Eye (tissue), 1 donor: ENCODE results near the gene SEMA7A.
"Not testable (repeated sequence)": the region's sequence is repeated elsewhere in the genome, so short reads cannot be mapped to it uniquely, and the experiment has no call there.

Experiments used
- DNase-seq: peaks from one replicate; pipeline ENCODE4 v3.0.0-alpha.2; 2015

Gene SEMA7A, protein sequence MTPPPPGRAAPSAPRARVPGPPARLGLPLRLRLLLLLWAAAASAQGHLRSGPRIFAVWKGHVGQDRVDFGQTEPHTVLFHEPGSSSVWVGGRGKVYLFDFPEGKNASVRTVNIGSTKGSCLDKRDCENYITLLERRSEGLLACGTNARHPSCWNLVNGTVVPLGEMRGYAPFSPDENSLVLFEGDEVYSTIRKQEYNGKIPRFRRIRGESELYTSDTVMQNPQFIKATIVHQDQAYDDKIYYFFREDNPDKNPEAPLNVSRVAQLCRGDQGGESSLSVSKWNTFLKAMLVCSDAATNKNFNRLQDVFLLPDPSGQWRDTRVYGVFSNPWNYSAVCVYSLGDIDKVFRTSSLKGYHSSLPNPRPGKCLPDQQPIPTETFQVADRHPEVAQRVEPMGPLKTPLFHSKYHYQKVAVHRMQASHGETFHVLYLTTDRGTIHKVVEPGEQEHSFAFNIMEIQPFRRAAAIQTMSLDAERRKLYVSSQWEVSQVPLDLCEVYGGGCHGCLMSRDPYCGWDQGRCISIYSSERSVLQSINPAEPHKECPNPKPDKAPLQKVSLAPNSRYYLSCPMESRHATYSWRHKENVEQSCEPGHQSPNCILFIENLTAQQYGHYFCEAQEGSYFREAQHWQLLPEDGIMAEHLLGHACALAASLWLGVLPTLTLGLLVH

DNA sequence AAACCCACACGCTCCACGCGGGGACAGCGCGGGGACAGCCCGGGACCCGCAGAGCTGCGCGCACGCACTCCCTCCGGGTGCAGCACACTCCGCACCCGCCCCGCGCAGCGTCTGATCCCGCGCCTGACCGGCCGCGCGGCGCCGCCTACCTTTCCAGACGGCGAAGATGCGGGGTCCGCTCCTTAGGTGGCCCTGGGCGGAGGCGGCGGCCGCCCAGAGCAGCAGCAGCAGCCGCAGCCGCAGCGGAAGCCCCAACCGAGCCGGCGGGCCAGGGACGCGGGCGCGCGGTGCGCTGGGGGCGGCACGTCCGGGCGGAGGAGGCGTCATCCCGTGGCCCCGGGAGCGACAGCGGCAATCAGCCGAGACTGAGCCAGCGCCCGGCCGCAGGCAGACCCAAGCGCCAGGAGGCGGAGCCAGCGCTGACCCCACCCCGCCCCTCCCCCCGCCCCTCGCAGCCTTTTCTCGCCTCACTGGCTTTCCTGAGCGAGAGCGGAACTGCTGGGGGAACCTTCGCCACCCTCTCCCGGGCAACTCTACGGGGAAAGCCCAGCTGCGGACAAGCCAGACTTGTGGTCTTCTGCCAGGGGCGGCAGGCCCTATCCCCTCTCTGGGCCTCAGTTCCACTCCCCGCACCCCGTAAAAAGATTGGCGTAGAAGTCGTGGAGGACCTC lies at the start of gene SEMA7A:
Gene SEMA7A (minus strand): TSS at position 367 of the 671 bp plus-strand sequence. CDS start 40 bp downstream, at position 327.
- DNase-seq = peak; percentile 93

DNA sequence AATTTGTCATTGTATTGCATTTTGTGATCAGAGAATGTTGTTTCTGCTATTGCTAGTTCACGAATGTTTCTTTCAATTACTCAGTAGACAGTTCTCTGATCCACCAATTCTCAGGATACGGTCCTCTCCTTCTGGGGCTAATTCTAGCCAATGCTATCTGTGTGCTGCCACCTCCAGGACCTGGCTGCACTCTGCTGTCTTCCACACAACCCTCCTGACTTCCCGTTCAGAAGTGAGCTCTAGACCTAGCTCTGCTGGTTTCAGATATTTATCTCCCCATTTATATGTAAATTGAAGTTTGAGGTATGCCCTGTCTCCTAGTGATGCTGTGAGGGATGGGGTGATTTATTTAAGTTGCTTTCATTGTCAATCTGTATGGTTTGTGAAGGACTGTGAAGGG lies 48.9 kb upstream of the SEMA7A start:
- no peak for DNase-seq

DNA sequence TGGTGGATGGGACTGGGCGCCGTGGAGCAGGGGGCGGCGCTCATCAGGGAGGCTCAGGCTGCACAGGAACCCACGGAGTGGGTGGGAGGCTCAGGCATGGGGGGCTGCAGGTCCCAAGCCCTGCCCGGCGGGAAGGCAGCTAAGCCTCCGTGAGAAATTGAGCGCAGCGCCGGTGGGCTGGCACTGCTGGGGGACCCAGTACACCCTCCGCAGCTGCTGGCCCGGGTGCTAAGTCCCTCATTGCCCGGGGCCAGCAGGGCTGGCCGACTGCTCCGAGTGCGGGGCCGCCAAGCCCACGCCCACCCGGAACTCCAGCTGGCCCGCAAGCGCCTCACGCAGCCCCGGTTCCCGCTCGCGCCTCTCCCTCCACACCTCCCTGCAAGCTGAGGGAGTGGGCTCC lies 46.6 kb upstream of the SEMA7A start:
- not testable (repeated sequence) for DNase-seq

- not testable (repeated sequence) for DNase-seq
Observed at GRCh38 chr15:74471621-74472020, 37.9 kb upstream of the SEMA7A start.

DNA sequence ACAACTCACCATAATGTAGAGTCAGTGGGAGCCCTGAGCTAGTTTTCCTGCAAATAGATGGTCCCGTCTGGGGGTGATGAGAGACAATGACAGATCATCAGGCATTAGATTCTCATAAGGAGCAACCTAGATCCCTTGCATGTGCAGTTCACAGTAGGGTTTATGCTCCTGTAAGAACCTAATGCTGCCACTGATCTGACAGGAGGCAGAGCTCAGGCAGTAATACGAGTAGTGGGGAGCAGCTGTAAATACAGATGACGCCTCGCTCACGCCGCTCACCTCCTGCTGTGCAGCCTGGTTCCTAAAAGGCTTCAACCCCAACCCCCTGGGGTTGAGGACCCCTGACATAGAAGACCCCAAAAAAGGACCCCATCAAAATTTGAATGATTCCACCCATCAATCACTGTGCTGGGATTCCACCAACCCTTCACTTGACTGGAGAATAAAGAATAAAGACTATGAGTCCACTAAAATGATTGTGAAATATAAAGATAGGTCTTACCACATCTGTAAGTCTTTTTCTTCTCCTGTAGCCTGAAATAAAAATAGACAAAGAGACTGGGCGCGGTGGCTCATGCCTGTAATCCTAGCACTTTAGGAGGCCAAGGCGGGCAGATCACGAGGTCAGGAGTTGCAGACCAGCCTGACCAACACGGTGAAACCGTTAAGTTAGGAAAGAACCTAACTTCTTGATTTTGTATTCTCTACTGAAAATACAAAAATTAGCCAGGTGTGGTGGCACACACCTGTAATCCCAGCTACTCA lies 37.1 kb upstream of the SEMA7A start:
- DNase-seq = no peak

DNA sequence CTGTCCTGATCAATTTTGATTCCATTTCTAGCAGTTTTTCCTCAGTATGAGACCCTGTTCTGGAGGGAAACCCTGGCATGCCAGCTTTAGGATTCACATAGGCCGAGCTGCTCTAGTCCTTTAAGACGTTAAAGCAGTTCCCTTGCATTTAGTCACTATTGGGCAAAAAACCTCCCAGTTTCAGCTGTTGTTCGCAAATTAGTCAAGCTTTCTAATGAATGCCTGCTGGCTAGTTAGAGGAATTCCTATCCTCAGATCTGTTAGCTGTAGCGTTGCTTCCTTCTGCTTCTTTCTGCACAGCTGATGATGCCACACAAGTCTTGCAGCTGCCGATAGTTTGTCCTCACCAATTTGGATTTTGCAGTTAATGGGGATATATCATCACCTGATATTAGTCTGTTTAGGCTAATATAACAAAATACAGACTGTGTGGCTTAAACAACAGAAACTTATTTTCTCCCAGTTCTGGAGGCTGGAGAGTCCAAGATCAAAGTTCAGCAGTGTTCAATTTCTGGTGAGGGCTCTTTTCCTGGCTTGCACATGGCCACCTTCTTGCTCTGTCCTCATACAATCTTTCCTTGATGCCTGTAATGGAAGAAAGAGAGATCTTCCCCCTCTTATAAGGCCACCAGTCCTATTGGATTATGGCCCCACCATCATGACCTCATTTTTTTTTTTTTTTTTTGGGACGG lies 34.7 kb upstream of the SEMA7A start:
- peak; percentile 19 for DNase-seq

- no peak for DNase-seq
Observed at GRCh38 chr15:74466570-74466969, 32.8 kb upstream of the SEMA7A start.

GRCh38 chr15:74464897-74465296 lies 31.1 kb upstream of the SEMA7A start:
- no peak for DNase-seq

DNA sequence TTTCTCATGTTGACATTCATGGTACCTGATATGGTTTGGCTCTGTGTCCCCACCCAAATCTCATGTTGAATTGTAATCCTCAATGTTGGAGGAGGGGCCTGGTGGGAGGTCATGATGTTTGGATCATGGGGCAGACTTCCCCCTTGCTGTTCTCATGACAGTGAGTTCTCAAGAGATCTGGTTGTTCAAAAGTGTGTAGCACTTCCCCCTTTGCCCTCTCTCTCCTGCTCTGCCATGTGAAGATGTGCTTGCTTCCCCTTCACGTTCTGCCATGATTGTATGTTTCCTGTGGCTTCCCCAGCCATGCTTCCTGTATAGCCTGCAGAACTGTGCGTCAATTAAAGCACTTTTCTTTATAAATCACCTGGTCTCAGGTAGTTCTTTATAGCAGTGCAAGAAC lies 30.5 kb upstream of the SEMA7A start:
- DNase-seq = no peak

- DNase-seq = no peak
Observed at GRCh38 chr15:74463634-74464033, 29.9 kb upstream of the SEMA7A start.

- DNase-seq = no peak
Observed at GRCh38 chr15:74461847-74462511, 28.2 kb upstream of the SEMA7A start.

GRCh38 chr15:74460871-74461846 lies 27.4 kb upstream of the SEMA7A start, which contains the start of gene UBL7:
UBL7 (minus strand) TSS chr15:74461160; CDS start chr15:74458867, 2,293 bp downstream.
- DNase-seq = peak; percentile 99

GRCh38 chr15:74460298-74460697 lies 26.5 kb upstream of the SEMA7A start:
- DNase-seq = no peak

DNA sequence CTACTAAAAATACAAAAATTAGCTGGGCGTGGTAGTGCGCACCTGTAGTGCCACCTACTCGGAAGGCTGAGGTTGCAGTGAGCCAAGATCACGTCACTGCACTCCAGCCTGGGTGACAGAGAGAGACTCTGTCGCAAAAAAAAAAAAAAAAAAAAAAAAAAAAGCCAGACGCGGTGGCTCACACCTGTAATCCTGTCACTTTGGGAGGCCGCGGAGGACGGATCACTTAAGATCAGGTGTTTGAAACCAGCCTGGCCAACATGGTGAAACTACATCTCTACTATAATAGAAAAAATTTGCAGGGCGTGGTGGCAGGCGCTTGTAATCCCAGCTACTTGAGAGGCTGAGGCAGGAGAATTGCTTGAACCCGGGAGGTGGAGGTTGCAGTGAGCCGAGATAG lies 26.0 kb upstream of the SEMA7A start:
- not testable (repeated sequence) for DNase-seq

GRCh38 chr15:74458473-74458872 lies 24.7 kb upstream of the SEMA7A start:
- no peak for DNase-seq

- DNase-seq = not testable (repeated sequence)
Observed at GRCh38 chr15:74457036-74457435, 23.3 kb upstream of the SEMA7A start.

DNA sequence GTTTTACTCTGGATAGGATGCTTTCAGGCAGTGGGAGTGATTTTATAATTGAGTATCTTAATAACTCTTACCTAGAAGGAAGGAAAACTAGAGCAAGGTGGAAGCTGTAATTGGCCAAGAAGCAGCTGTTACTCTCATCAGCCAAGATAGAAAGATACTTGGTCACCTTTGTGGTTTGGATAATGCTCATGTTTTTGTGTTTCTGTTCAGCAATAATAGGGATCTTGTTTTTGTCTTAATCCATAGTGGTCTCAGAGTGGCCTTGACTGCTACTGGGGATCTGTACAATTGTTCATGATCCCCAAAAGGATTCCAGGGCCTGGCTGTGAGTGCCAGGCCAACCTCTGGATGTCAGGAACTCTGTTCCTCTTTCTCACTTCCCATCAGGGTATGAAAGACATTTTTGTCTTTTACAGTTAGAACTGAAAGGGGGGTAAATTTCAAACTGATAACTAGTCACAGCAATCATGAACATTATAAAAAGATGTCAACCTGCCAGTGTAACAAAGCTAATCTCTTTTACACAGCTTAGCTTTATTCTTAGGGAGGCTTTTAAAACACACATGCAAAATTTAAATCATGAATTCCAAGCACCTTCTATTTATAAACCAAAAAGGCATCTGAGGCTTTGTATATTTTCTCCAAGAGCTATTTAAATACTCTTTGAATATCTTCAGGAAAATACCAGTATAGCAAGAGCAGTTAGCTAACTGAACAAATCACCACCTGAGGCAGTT lies 21.2 kb upstream of the SEMA7A start:
- no peak for DNase-seq

- no peak for DNase-seq
Observed at GRCh38 chr15:74453925-74454763, 20.4 kb upstream of the SEMA7A start.
